Measurements from ENCODE around the gene GCSH. TPM values are rescaled to one million over a fixed set of nuclear protein-coding genes. Genes with fewer than 3 reads are reported as not detected.
A peak's percentile ranks its signal among the peaks of the same experiment; 100 is the strongest.

The GCSH gene
- total RNA-seq, 1 donor from 2014 or later, result 30.3 TPM

DNA sequence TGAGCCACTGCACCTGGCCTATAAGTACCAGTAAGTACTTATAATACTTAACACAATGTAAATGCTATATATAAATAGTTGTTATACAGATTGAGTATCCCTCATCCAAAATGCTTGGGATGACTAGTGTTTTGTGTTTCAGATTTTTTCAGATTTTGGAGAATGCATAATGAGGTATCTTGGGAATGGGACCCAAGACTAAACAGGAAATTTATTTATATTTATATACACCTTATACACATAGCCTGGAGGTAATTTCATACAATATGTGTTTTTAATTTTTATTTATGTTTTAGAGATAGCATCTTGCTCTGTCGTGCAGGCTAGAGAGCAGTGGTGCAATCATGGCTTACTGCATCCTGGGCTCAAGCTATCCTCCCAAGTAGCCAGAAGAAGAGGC lies 9.8 kb upstream of the GCSH start:
- TF ChIP-seq, protein P1, sequence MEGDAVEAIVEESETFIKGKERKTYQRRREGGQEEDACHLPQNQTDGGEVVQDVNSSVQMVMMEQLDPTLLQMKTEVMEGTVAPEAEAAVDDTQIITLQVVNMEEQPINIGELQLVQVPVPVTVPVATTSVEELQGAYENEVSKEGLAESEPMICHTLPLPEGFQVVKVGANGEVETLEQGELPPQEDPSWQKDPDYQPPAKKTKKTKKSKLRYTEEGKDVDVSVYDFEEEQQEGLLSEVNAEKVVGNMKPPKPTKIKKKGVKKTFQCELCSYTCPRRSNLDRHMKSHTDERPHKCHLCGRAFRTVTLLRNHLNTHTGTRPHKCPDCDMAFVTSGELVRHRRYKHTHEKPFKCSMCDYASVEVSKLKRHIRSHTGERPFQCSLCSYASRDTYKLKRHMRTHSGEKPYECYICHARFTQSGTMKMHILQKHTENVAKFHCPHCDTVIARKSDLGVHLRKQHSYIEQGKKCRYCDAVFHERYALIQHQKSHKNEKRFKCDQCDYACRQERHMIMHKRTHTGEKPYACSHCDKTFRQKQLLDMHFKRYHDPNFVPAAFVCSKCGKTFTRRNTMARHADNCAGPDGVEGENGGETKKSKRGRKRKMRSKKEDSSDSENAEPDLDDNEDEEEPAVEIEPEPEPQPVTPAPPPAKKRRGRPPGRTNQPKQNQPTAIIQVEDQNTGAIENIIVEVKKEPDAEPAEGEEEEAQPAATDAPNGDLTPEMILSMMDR (IDR thresholded peaks at IDR 0.05; ENCODE audit: unreplicated experiment), result no peak

DNA sequence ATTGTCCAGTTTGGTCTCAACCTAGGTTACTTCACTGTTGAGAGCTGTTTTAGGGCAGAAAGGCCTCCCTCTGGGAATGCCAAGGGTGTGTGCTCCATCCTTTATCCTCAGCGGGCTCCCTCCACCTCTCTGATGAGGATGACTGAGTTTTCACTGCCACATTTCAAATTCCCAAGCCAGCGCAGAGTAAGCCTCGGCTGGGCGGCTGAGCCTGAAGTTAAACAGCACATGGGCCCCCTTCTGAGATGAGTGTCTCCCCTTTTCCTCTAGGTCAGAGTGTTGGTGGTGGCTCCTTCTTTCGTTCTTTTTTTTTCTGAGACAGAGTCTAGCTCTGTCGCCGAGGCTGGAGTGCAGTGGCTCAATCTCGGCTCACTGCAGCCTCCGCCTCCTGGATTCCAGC lies 5.5 kb upstream of the GCSH start:
- Mint-ChIP-seq H3K4me3 (ENCODE audit: unreplicated experiment) (no peak overlapping the region), H3K4me1 (ENCODE audit: unreplicated experiment) (no peaks in the 10 kb centered on the region), H3K27me3 (ENCODE audit: unreplicated experiment) (peaks cover 3% of the 10 kb centered on the region), H3K36me3 (ENCODE audit: low read depth, unreplicated experiment) (no peaks in the 10 kb centered on the region), H3K27ac (ENCODE audit: unreplicated experiment) (no peak overlapping the region), H3K9me3 (ENCODE audit: unreplicated experiment) (no peaks in the 10 kb centered on the region)
- TF ChIP-seq, protein P1 (IDR thresholded peaks at IDR 0.05; ENCODE audit: unreplicated experiment), result no peak
- no peak for DNase-seq (ENCODE audit: low spot score)

More for the DNA sequence above, 9.8 kb upstream of the GCSH start:
- no peaks in the 10 kb centered on the region for H3K4me1 Mint-ChIP-seq (ENCODE audit: unreplicated experiment)
- no peaks in the 10 kb centered on the region for H3K9me3 Mint-ChIP-seq (ENCODE audit: unreplicated experiment)
- H3K27me3 Mint-ChIP-seq (ENCODE audit: unreplicated experiment), result peaks cover 2% of the 10 kb centered on the region
- no peaks in the 10 kb centered on the region for H3K36me3 Mint-ChIP-seq (ENCODE audit: low read depth, unreplicated experiment)
- H3K4me3 Mint-ChIP-seq (ENCODE audit: unreplicated experiment), result no peak overlapping the region
- no peak for DNase-seq (ENCODE audit: low spot score)
- H3K27ac Mint-ChIP-seq (ENCODE audit: unreplicated experiment), result no peak overlapping the region

DNA sequence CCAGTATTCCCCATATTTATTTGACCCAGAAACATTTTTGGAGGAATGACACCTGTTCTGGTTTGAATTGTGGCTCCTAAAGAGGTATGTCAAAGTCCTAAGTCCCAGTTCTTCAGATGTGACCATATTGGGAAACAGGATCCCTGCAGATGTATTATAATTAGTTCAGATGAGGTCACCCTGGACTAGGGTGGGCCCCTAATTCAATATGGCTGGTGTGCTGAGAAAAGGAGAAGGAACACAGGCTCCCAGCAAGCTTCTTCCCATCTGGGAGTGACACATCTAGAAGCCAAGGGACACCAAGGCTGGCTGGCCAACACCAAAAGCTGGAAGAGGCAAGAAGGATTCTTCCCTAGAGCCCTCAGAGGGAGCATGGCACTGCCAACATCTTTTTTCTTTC lies 3.8 kb upstream of the GCSH start:
- Mint-ChIP-seq H3K27ac (ENCODE audit: unreplicated experiment) (no peak overlapping the region), H3K9me3 (ENCODE audit: unreplicated experiment) (no peaks in the 10 kb centered on the region), H3K36me3 (ENCODE audit: low read depth, unreplicated experiment) (no peaks in the 10 kb centered on the region), H3K27me3 (ENCODE audit: unreplicated experiment) (peaks cover 3% of the 10 kb centered on the region), H3K4me3 (ENCODE audit: unreplicated experiment) (no peak overlapping the region), H3K4me1 (ENCODE audit: unreplicated experiment) (no peaks in the 10 kb centered on the region)
- TF ChIP-seq, protein P1 (IDR thresholded peaks at IDR 0.05; ENCODE audit: unreplicated experiment), result no peak
- DNase-seq (ENCODE audit: low spot score), result no peak

DNA sequence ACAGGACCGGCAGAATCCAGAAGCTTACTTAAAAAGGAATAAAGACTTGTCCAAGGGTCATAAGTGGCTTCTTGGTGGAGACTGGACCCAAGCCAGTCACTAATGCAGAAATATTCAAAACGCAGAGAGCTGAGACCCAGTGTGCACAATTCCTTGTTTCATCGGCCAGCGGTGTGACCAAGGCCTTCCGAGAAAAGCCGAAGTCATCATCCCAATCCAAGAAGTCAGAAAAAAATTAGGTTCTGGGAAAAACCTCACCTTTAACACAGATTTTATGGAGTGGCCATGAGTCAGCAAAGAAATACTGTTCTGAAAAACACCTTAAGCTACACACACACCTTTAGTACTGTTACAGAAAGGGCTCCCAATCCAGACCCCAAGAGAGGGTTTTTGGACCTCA lies 1.0 kb upstream of the GCSH start:
- Mint-ChIP-seq H3K4me3 (ENCODE audit: unreplicated experiment) (no peak overlapping the region), H3K27ac (ENCODE audit: unreplicated experiment) (no peak overlapping the region)
- TF ChIP-seq, protein P1 (IDR thresholded peaks at IDR 0.05; ENCODE audit: unreplicated experiment), result no peak

GRCh38 chr16:81096715-81097208 lies 567 bp upstream of the GCSH start:
- DNase-seq (ENCODE audit: low spot score), result no peak
- H3K4me3 Mint-ChIP-seq (ENCODE audit: unreplicated experiment), result peak overlapping the region; percentile 53
- TF ChIP-seq, protein P1 (IDR thresholded peaks at IDR 0.05; ENCODE audit: unreplicated experiment), result no peak
- peaks cover 5% of the 10 kb centered on the region for H3K27me3 Mint-ChIP-seq (ENCODE audit: unreplicated experiment)
- no peak overlapping the region for H3K27ac Mint-ChIP-seq (ENCODE audit: unreplicated experiment)
- no peaks in the 10 kb centered on the region for H3K9me3 Mint-ChIP-seq (ENCODE audit: unreplicated experiment)
- no peaks in the 10 kb centered on the region for H3K36me3 Mint-ChIP-seq (ENCODE audit: low read depth, unreplicated experiment)
- no peaks in the 10 kb centered on the region for H3K4me1 Mint-ChIP-seq (ENCODE audit: unreplicated experiment)

More for the DNA sequence above, 1.0 kb upstream of the GCSH start:
- H3K36me3 Mint-ChIP-seq (ENCODE audit: low read depth, unreplicated experiment), result no peaks in the 10 kb centered on the region
- H3K27me3 Mint-ChIP-seq (ENCODE audit: unreplicated experiment), result peaks cover 5% of the 10 kb centered on the region
- no peaks in the 10 kb centered on the region for H3K9me3 Mint-ChIP-seq (ENCODE audit: unreplicated experiment)
- H3K4me1 Mint-ChIP-seq (ENCODE audit: unreplicated experiment), result no peaks in the 10 kb centered on the region
- no peak for DNase-seq (ENCODE audit: low spot score)

Measured in endothelial cell (in vitro differentiated cells).